DMS79 treated with DMSO at 0.1 percent for 48 hours (cell line): ENCODE measurements around the gene PSKH1.

Experiments used
- DNase-seq: peaks from one replicate; lab custom pipeline; 2025; lab: John Stamatoyannopoulos, UW

Gene PSKH1

DNA sequence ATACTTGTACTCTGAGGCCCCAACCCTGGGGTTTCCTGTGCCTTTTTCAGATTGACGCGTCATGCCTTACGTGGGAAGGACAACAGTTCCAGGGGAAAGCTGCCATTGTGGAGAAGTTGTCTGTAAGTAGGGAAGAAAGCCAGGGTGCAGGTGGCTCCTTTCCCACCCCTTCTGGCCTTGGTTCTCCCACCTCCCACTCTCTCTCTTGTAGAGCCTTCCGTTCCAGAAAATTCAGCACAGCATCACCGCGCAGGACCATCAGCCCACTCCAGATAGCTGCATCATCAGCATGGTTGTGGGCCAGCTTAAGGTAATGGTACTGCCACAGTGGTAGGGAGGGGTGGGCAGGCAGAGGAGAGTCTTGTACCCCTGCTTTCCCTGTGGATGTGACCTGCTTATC lies 24.8 kb upstream of the PSKH1 start:
- DNase-seq, result no peak

- DNase-seq, result no peak
Observed at GRCh38 chr16:67869653-67870052, 23.4 kb upstream of the PSKH1 start.

GRCh38 chr16:67871256-67871655 lies 21.8 kb upstream of the PSKH1 start:
- DNase-seq, result no peak

- no peak for DNase-seq
Observed at GRCh38 chr16:67872131-67872630, 20.9 kb upstream of the PSKH1 start.

DNA sequence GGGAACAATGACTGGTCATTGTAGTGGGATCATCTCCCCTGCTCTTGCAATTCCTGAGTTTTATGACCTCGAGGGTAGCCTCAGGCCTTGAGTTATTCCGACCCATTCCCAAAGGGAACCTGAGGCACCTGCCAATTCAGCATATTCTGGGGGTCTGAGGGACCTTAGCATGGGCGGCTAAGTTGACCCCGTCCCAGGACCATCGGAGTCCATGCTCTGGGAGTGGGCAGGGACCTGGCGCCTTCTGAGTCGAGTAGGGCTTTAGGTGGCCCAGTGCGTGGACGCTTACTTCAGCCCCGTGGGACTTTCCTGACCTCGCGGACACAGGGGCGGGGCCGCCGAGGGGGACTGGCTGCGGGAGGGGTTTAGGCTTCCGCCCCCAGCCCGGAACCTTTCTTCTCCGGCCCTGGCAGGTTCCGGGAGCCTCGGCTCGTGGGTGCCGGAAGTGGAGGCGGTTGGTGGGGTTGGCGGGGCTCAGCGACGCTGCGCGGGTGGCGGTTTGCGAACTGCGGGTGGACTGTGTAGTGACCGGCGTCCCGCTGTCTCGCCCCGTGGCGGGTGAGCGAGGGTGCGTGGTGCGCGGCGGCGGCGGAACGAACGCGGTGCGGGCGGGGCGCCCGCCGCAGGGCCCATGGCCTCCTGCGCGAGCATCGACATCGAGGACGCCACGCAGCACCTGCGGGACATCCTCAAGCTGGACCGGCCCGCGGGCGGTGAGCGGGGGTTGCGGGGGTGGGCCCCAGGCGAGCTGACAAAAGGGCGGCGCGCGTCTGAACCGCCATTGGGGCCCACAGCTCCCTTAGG lies 20.2 kb upstream of the PSKH1 start, which contains the start of gene EDC4:
TSS of gene EDC4 (plus strand) at position 422 of the 804 bp plus-strand sequence. CDS start at position 632, 210 bp downstream.
- DNase-seq, result no peak

GRCh38 chr16:67873435-67874370 lies 19.4 kb upstream of the PSKH1 start:
- no peak for DNase-seq

- DNase-seq, result no peak
Observed at GRCh38 chr16:67874372-67874771, 18.7 kb upstream of the PSKH1 start.

DNA sequence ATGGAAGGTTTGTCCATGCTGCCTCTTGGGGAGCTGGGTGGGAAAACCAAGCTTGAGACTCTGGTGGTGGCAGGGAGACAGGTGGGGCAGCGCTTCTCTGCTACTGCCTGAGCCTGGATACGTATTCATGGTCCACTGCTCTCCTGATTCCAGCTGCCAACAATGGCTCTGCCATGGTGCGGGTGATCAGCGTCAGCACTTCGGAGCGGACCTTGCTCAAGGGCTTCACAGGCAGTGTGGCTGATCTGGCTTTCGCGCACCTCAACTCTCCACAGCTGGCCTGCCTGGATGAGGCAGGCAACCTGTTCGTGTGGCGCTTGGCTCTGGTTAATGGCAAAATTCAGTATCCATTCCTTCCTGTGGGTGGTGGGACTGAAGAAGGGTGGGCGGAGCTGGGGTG lies 16.0 kb upstream of the PSKH1 start:
- no peak for DNase-seq

DNA sequence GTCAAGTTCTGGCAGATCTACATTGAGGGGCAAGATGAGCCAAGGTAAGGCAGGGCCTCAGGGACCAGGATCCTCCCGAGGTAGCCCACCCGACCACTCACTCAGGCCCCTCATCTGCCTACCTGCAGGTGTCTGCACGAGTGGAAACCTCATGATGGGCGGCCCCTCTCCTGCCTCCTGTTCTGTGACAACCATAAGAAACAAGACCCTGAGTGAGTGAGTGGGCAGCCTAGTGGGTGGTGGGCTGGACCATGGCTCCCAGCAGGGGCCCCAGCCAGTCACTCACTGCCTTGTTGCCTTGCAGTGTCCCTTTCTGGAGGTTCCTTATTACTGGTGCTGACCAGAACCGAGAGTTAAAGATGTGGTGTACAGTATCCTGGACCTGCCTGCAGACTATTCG lies 14.8 kb upstream of the PSKH1 start:
- DNase-seq, result no peak

DNA sequence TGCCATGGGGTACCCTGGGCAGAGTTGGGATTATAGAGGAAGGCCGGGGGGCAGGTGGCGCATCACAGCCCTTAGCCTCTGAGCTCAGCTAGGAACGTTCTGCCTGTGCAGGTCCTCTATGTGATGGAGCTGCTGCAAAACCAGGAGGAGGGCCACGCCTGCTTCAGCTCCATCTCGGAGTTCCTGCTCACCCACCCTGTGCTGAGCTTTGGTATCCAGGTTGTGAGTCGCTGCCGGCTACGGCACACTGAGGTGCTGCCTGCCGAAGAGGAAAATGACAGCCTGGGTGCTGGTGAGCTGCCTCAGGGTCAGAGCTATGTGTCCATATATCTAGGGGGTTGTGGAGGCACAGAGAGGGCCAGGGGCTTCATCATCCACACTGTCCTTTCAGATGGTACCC lies 14.2 kb upstream of the PSKH1 start:
- DNase-seq, result no peak

GRCh38 chr16:67879462-67879861 lies 13.6 kb upstream of the PSKH1 start:
- DNase-seq, result no peak

DNA sequence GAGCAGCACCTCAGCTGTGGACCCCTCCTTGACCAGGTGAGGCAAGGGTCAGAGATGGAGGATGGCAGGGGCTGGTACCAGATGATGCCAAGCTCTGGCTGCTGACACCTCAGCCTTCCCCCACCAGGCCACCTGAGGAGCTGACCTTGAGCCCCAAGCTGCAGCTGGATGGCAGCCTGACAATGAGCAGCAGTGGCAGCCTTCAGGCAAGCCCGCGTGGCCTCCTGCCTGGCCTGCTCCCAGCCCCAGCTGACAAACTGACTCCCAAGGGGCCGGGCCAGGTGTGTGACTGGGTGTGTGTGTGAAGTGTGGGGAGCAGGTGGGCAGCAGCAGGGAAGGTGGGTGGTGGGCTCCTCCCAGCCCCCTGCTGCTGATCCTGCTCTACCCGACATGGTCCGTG lies 13.1 kb upstream of the PSKH1 start:
- no peak for DNase-seq

DNA sequence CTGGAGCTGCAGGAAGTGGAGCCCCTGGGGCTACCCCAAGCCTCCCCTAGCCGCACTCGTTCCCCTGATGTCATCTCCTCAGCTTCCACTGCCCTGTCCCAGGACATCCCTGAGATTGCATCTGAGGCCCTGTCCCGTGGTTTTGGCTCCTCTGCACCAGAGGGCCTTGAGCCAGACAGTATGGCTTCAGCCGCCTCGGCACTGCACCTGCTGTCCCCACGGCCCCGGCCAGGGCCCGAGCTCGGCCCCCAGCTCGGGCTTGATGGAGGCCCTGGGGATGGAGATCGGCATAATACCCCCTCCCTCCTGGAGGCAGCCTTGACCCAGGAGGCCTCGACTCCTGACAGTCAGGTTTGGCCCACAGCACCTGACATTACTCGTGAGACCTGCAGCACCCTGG lies 12.5 kb upstream of the PSKH1 start:
- no peak for DNase-seq

- DNase-seq, result no peak
Observed at GRCh38 chr16:67881621-67882161, 11.4 kb upstream of the PSKH1 start.

DNA sequence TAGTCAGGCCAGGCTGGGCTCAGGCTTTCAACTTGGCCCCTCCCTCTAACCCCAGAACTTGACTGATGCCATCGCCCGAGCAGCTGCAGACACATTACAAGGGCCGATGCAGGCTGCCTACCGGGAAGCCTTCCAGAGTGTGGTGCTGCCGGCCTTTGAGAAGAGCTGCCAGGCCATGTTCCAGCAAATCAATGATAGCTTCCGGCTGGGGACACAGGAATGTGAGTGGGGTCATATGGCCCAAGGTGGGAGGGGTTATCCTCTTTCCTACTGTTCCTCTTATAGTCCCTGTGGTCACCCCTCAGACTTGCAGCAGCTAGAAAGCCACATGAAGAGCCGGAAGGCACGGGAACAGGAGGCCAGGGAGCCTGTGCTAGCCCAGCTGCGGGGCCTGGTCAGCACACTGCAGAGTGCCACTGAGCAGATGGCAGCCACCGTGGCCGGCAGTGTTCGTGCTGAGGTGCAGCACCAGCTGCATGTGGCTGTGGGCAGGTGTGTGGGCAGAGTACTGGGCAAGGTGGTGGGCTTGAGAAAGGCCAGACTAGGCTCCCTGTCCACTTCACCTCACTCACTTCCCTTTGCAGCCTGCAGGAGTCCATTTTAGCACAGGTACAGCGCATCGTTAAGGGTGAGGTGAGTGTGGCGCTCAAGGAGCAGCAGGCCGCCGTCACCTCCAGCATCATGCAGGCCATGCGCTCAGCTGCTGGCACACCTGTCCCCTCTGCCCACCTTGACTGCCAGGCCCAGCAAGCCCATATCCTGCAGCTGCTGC lies 10.5 kb upstream of the PSKH1 start:
- DNase-seq, result no peak

DNA sequence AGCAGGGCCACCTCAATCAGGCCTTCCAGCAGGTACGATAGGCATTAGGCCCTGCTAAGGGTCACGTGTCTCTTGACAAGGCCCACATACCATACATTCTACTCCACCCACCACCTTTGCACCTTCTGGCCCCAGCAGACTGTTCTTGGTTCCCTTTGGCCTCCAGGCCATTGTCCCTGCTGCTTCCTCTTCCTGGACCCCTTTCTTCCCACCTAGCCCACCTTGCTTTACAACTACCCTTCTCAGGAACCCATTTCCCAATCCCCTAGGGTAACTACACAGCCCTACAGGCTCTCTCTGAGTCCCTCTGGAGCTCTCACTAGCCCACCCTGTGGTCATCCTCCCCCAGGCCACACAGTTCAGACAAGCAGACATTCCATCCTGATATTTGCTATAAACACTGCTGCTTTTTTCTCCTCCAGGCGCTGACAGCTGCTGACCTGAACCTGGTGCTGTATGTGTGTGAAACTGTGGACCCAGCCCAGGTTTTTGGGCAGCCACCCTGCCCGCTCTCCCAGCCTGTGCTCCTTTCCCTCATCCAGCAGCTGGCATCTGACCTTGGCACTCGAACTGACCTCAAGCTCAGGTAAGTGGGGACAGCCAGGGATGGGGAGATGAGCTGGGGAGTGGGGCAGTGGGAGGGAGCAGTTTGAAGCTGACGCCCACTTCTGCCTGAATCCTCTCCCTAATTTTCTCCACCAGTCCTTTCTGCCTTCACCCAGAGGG lies 9.7 kb upstream of the PSKH1 start:
- no peak for DNase-seq

GRCh38 chr16:67883872-67884261 lies 9.2 kb upstream of the PSKH1 start:
- DNase-seq, result no peak

DNA sequence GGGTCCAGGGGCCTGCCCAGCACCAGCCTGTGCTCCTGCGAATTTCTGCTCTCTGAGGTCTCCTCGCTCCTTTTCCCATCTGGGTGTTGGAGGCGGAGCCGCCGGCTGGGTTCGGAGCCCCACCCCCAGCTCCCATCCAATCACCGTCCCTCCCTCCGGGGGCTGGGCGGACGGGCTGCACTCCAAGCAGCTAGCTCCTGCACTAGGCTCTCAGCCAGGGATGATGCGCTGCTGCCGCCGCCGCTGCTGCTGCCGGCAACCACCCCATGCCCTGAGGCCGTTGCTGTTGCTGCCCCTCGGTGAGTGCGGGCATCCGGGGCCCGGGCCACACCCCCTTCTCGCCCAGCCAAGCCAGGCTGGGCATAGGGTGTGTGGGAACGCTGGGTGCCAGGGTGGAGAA lies 8.4 kb upstream of the PSKH1 start, which contains the start of gene NRN1L:
TSS of gene NRN1L (plus strand) at position 202 of the 400 bp plus-strand sequence. CDS start at position 221, 19 bp downstream.
- DNase-seq, result no peak

- DNase-seq, result no peak
Observed at GRCh38 chr16:67885545-67885944, 7.5 kb upstream of the PSKH1 start.

DNA sequence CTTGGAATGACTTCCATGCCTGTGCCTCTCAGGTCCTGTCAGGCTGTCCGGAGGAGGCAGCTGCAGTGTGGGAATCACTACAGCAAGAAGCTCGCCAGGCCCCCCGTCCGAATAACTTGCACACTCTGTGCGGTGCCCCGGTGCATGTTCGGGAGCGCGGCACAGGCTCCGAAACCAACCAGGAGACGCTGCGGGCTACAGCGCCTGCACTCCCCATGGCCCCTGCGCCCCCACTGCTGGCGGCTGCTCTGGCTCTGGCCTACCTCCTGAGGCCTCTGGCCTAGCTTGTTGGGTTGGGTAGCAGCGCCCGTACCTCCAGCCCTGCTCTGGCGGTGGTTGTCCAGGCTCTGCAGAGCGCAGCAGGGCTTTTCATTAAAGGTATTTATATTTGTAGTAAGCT lies 7.1 kb upstream of the PSKH1 start:
- DNase-seq, result no peak

DNA sequence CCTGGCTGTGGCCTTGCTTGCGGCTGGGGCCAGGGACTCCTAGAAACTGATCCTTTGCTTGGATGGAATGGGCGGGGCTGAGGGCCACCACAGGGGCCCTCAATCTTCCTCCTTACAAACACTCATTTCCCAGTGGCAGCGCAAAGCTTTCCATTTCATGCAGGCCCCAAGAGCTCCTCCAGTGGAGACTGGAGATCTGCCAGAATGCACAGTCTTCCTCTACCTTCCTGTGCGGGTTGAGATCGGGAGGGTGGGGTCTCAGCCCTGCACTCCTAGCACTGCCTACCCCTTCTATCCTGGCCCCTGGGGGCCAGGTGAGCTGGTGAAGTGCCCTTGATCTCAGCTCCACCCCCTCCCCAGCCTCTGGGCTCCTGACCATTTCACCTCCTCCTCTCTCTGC lies 6.7 kb upstream of the PSKH1 start:
- peak; percentile 10 for DNase-seq
